ENCODE results near the gene ATXN7L1. TPM values are rescaled to one million over a fixed set of nuclear protein-coding genes. Genes with fewer than 3 reads are reported as not detected.

Gene ATXN7L1, protein sequence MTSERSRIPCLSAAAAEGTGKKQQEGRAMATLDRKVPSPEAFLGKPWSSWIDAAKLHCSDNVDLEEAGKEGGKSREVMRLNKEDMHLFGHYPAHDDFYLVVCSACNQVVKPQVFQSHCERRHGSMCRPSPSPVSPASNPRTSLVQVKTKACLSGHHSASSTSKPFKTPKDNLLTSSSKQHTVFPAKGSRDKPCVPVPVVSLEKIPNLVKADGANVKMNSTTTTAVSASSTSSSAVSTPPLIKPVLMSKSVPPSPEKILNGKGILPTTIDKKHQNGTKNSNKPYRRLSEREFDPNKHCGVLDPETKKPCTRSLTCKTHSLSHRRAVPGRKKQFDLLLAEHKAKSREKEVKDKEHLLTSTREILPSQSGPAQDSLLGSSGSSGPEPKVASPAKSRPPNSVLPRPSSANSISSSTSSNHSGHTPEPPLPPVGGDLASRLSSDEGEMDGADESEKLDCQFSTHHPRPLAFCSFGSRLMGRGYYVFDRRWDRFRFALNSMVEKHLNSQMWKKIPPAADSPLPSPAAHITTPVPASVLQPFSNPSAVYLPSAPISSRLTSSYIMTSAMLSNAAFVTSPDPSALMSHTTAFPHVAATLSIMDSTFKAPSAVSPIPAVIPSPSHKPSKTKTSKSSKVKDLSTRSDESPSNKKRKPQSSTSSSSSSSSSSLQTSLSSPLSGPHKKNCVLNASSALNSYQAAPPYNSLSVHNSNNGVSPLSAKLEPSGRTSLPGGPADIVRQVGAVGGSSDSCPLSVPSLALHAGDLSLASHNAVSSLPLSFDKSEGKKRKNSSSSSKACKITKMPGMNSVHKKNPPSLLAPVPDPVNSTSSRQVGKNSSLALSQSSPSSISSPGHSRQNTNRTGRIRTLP
- total RNA-seq: 10 to 100 TPM; 15.2 to 17.0 TPM

DNA sequence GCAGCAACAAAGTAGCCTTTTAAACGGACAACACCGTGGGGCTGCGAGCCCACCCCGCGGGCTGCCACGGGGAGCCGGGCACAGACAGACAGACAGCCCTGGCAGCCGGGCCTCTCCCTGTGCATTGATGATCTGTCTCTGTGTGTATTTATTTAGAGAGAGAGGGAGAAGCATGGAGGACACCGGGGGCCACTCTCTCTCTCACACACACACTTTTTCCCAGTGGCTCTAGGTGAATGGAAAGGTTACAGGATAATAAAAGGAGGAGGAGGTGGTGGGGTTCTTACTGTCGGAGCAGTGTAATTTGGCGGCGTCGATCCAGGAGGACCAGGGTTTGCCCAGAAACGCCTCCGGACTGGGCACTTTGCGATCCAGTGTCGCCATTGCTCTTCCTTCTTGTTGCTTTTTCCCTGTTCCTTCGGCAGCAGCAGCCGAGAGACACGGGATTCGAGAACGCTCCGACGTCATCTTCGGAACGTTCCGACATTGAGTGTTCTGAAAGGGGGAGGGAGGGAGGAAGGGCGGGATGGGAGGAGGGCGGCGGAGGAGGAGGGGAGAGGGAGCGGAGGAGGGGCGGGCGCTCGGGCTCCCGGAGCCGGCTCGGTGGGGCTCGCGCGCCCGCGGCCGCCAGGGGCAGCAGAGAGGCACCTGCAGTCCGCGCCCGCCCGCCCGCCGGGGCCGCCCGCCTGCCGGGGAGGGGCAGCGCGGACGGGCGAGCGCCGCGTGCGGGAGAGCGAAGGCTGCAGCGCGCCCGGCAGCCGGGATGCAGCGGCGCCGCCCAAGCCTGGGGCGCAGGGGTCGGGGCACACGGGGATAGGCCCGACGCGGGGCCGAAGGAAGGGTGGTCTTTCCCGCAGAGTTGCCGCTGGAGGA, at the start of gene ATXN7L1:
ATXN7L1 (minus strand) TSS at position 509 of the 873 bp plus-strand sequence; CDS start at position 468, 41 bp downstream.
- H3K9me3 Mint-ChIP-seq: peaks cover 2% of the 10 kb centered on the region
- peak; percentile 95 for DNase-seq
- H3K36me3 Mint-ChIP-seq: no peaks in the 10 kb centered on the region
- peaks cover 12% of the 10 kb centered on the region for H3K27me3 Mint-ChIP-seq
- ATAC-seq (ENCODE audit: low read depth): peak; percentile 96
- POLR2A ChIA-PET: interaction anchor here (0.6 kb wide), 1 partner anchor 1250 kb away, joined by 5 read pairs; no protein-coding TSS in a partner anchor
- peak within 1 kb of the TSS; percentile 51 for H3K27ac Mint-ChIP-seq
- H3K4me3 Mint-ChIP-seq: peak within 1 kb of the TSS; percentile 91
- H3K4me1 Mint-ChIP-seq: peaks cover 12% of the 10 kb centered on the region

DNA sequence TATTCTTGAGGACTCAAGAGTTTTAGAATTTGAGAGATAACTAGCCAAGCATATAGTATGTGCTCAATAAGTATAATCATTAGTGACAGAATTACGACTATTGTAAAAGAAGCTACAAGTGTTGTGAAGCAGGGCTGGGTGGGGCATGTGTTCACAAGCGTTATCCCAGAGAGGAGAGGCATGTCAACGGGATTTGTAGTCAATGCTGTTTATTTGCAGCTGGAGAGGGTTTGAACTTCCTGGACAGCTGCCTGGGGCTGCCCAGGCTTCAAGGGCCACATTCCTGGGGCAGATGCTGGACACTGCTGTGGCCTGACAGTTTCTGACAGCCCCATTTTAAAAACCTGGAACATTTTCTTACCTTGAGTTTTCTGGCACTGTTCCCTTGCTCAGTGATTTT, 49.7 kb upstream of the ATXN7L1 start:
- Mint-ChIP-seq H3K27ac (no peak overlapping the region), H3K36me3 (peaks cover 7% of the 10 kb centered on the region), H3K9me3 (peaks cover 8% of the 10 kb centered on the region), H3K4me1 (peaks cover 17% of the 10 kb centered on the region), H3K27me3 (peaks cover 8% of the 10 kb centered on the region), H3K4me3 (no peak overlapping the region)
- ATAC-seq (ENCODE audit: low read depth): no peak
- no peak for DNase-seq
- POLR2A ChIA-PET: no interaction called here

DNA sequence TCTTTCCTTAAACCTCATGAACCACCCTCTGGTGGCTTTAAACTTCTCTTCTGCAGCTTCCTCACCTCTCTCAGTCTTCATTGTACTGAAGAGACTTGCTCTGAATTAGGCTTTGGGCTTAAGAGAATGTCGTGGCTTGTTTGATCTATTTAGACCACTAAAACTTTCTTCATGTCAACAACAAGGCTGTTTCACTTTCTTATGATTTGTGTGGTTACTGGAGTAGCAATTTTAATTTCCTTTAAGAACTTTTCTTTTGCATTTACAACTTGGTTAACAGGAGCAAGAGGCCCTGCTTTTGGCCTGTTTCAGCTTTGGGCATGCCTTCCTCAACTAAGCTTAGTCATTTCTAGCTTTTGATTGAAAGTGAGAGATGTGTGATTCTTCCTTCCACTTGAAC, 48.5 kb upstream of the ATXN7L1 start:
- H3K4me3 Mint-ChIP-seq: peak overlapping the region; percentile 46
- ATAC-seq (ENCODE audit: low read depth) (peak; percentile 96), DNase-seq (no peak)
- peaks cover 8% of the 10 kb centered on the region for H3K27me3 Mint-ChIP-seq
- H3K9me3 Mint-ChIP-seq: peaks cover 8% of the 10 kb centered on the region
- H3K4me1 Mint-ChIP-seq: peaks cover 17% of the 10 kb centered on the region
- peak overlapping the region; percentile 75 for H3K27ac Mint-ChIP-seq
- peaks cover 7% of the 10 kb centered on the region for H3K36me3 Mint-ChIP-seq
- POLR2A ChIA-PET: no interaction called here

DNA sequence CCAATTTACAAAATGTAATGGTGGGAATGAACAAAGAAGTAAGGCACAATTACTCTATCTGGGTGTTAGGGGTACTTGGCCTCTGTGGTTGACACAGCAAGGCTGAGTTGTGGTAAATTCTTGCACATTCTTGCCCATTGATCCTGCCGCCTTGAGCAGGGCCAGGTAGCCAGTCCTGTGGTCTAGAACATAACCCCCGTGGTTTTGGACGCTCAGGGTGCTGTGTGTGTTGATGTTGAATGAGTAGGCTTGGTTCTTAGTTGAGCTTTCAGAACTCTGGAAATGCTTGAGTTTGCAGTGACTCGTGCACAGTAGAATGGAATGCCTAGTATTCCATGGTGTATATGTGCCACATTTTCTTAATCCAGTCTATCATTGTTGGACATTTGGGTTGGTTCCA, 44.4 kb upstream of the ATXN7L1 start:
- Mint-ChIP-seq H3K27me3 (no peaks in the 10 kb centered on the region), H3K4me1 (peaks cover 14% of the 10 kb centered on the region), H3K27ac (no peak overlapping the region), H3K4me3 (no peak overlapping the region), H3K9me3 (peaks cover 8% of the 10 kb centered on the region), H3K36me3 (peaks cover 5% of the 10 kb centered on the region)
- ATAC-seq (ENCODE audit: low read depth) (no peak), DNase-seq (no peak)
- POLR2A ChIA-PET: no interaction called here

DNA sequence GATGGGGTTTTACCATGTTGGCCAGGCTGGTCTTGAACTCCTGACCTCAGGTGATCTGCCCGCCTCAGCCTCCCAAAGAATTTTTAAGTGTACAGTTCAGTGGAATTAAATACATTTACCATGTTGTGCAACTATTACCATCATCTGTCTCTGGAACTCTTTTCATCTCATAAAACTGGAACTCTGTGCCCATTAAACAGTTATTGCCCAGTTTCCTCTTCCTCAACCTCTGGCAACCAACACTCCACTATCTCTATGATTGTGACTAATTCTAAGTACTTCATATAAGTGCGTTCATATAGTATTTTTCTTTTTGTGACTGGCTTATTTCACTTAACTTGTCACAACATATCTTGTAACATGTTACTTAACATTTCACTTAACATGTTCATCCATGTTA, 41.3 kb upstream of the ATXN7L1 start:
- DNase-seq: no peak
- Mint-ChIP-seq H3K9me3 (peaks cover 2% of the 10 kb centered on the region), H3K27me3 (no peaks in the 10 kb centered on the region), H3K36me3 (no peaks in the 10 kb centered on the region), H3K4me3 (no peak overlapping the region), H3K4me1 (no peaks in the 10 kb centered on the region), H3K27ac (no peak overlapping the region)
- POLR2A ChIA-PET: no interaction called here
- no peak for ATAC-seq (ENCODE audit: low read depth)

DNA sequence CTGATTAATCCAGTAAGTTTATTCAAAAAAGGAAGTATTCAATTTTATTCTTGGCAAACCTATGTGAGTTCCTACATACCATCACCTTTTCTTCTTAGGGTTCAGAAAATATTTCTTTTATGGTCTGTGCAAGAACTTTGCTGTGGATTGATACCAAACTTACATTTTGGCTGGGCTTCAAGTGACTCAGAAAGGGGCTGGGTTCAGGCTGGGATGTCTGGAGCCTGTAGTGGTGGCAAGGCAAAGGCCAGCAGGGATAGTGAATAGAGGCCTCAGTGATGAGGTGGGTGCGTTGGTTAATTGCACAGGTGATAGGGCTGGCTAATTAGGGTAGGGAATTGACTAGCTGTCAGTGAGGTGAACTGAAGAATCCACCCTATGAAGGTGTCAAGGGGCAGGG, 40.2 kb upstream of the ATXN7L1 start:
- Mint-ChIP-seq H3K4me3 (no peak overlapping the region), H3K27me3 (no peaks in the 10 kb centered on the region), H3K27ac (no peak overlapping the region), H3K4me1 (no peaks in the 10 kb centered on the region), H3K36me3 (no peaks in the 10 kb centered on the region), H3K9me3 (peaks cover 2% of the 10 kb centered on the region)
- ATAC-seq (ENCODE audit: low read depth) (no peak), DNase-seq (no peak)
- POLR2A ChIA-PET: no interaction called here

DNA sequence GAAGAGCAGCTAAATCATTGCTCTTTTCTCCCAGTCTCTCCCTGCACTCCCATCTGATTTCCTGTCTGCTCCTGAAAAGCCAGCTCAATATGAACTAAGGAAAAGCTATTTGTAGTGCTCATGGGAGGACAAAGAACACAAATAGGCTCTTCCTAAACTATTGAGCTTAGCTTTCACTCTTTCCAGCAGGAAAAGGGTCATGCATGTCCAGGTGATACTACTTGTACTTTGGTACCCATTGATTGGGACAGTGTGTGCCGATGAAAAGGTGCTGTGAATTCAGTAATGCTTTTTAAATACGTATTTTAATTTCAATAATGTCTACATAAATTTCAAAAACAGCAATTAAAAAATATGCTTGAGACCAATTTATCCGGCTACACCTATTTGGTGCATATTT, 37.5 kb upstream of the ATXN7L1 start:
- Mint-ChIP-seq H3K27ac (no peak overlapping the region), H3K27me3 (no peaks in the 10 kb centered on the region), H3K4me3 (no peak overlapping the region), H3K36me3 (no peaks in the 10 kb centered on the region), H3K4me1 (peaks cover 6% of the 10 kb centered on the region), H3K9me3 (peaks cover 4% of the 10 kb centered on the region)
- POLR2A ChIA-PET: no interaction called here
- no peak for ATAC-seq (ENCODE audit: low read depth)
- DNase-seq: no peak

DNA sequence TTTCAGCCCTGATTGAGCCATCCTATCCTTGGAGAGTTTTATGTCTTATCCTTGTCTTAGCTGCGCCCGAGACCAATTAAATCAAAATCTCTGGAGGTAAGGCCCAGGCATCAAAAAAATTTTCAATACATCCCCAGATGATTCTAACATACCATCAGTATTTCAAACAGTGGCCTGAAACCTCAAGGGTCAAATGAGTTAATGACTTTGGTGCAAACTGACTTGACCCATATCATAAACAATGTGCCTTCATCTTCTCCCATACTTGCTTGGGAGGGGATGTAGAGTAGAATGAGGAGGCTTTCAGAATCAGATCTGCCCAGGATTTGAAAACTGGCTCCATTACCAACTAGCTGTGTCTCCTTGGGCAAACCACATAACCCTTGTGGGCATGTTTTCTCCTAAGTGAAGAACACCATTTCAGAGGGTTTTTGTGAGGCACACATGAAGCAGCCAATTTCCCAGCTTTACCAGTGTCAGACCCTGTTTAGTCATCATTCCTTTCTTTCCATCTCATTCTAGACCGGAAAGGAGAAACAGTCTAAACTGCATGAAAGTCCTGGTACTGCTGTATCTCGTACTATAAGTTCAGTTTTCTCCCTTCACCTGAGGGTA, 35.7 kb upstream of the ATXN7L1 start:
- Mint-ChIP-seq H3K9me3 (peaks cover 4% of the 10 kb centered on the region), H3K36me3 (no peaks in the 10 kb centered on the region), H3K4me1 (peaks cover 6% of the 10 kb centered on the region), H3K27ac (no peak overlapping the region), H3K27me3 (no peaks in the 10 kb centered on the region), H3K4me3 (no peak overlapping the region)
- POLR2A ChIA-PET: no interaction called here
- ATAC-seq (ENCODE audit: low read depth) (no peak), DNase-seq (no peak)

DNA sequence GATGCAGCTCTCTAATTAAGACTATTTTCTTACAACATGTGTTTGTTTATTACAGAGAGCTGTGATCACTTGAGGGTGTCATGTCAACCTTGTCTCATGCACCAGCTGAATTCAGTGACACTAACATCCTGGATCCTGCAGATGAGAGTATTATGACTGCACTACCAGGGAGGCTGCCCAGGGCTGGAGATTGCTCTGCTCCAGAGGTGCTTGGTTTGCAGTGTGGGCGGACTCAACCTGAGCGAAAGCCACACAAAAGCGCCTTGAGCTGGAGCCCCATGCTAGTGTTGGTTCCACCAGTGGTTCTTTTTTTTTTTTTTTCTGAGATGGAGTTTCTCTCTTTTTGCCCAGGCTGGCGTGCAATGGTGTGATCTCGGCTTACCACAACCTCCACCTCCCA, 33.8 kb upstream of the ATXN7L1 start:
- Mint-ChIP-seq H3K36me3 (no peaks in the 10 kb centered on the region), H3K27ac (no peak overlapping the region), H3K4me1 (peaks cover 6% of the 10 kb centered on the region), H3K9me3 (peaks cover 4% of the 10 kb centered on the region), H3K4me3 (no peak overlapping the region), H3K27me3 (peaks cover 3% of the 10 kb centered on the region)
- no peak for DNase-seq
- ATAC-seq (ENCODE audit: low read depth): peak; percentile 73
- POLR2A ChIA-PET: no interaction called here

DNA sequence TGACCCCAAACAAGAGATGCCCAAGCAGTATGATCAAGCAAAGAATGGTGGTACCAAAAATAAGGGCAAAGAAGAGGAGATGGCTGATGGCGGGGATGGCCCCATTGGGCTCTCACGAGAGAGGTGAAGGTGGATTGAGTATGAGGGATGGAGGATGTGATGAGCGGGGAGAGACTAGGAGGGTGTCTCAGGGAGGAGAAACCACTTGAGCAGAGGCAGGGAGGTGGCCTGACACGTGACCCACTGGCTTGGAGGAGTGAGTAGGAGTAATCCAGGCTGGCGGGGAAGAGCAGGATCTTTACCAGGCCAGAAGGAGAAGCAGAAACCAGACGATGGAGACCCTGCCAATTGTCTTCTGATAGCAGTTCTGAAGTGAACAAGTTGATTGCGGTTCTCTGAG, 33.3 kb upstream of the ATXN7L1 start:
- peaks cover 6% of the 10 kb centered on the region for H3K4me1 Mint-ChIP-seq
- H3K9me3 Mint-ChIP-seq: peaks cover 4% of the 10 kb centered on the region
- POLR2A ChIA-PET: no interaction called here
- peaks cover 7% of the 10 kb centered on the region for H3K27me3 Mint-ChIP-seq
- DNase-seq (no peak), ATAC-seq (ENCODE audit: low read depth) (peak; percentile 10)
- H3K27ac Mint-ChIP-seq: no peak overlapping the region
- no peak overlapping the region for H3K4me3 Mint-ChIP-seq
- no peaks in the 10 kb centered on the region for H3K36me3 Mint-ChIP-seq

DNA sequence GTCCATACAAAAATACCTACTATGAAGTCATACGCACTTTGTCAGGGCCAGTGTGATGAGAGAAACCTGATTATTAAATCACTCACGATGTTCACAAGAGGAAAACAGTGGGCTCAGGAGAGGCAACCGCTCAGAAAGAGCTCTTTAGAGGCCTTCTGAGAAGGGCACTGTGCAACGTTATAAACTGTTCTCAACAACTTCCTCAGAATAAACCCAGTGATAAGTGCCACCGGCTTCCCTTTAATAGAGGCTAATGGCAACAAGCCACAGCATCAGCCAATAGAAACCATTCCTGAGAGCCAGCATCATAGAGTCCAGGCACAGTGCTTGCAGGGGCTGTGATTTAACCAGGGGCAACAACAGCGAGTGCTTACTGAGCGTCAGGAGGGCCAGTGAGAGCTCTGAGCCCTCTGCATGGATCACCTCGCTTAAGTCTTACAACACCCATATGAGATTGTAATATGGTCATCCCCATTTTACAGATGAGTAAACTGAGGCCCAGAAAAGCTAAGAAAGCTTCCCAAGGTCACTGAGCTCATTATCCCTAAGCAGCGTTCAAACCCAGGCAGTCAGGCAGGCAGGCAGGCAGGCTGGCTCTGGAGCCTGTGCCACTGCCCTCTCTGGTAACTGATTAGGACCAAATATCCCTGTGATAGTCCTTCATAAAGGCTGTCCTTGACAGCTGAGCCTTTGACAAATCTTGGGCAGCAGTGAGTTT, 30.9 kb upstream of the ATXN7L1 start:
- Mint-ChIP-seq H3K4me1 (peaks cover 6% of the 10 kb centered on the region), H3K27me3 (peaks cover 7% of the 10 kb centered on the region), H3K36me3 (no peaks in the 10 kb centered on the region), H3K9me3 (peaks cover 4% of the 10 kb centered on the region), H3K4me3 (no peak overlapping the region), H3K27ac (no peak overlapping the region)
- DNase-seq (no peak), ATAC-seq (ENCODE audit: low read depth) (no peak)
- POLR2A ChIA-PET: no interaction called here

DNA sequence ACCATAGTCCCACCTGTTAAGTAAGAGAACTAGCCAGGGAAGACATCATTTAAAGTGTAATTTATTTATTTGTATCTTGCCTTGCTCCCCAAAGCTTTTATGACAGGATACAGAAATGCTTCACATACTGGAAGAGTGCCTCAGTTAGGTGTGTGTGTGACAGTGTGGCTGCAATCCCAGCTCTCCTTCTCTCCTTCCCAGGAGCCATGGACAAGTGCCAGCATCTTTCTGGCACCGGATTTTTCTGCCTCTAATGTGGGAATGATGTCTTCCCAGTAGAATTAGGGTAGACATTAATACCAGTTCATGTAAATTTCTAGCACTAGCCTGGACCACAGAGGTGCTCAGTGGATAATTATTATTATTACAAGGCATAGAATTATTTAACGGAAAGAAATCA, 30.3 kb upstream of the ATXN7L1 start:
- no peak for DNase-seq
- POLR2A ChIA-PET: no interaction called here
- Mint-ChIP-seq H3K4me3 (no peak overlapping the region), H3K4me1 (peaks cover 6% of the 10 kb centered on the region), H3K9me3 (peaks cover 4% of the 10 kb centered on the region), H3K27ac (no peak overlapping the region), H3K36me3 (no peaks in the 10 kb centered on the region), H3K27me3 (peaks cover 7% of the 10 kb centered on the region)
- no peak for ATAC-seq (ENCODE audit: low read depth)
